Psoas muscle (tissue), 8 donors: ENCODE measurements around the gene ADH1B. TPM values are rescaled to one million over a fixed set of nuclear protein-coding genes. Genes with fewer than 3 reads are reported as not detected.

Experiments used
- ATAC-seq, 4 donors: fragments of 200-7000 bp; cut with Tn5 transposase; one replicate each; pipeline ENCODE4 v1.9.1; 2020; ENCODE audit warnings: moderate library complexity in 3 of 4, mild to moderate bottlenecking in 2 of 4
- DNase-seq, 2 donors: peaks; one replicate each; pipeline ENCODE4 v3.0.0-alpha.2; 2020
- H3K27ac ChIP-seq: fragments of 200-600 bp; one replicate; pipeline ENCODE4 v1.8.0; 2022
- H3K27me3 ChIP-seq, 3 donors: fragments of 200-600 bp in 1 of 3; one replicate each; pipeline versions ENCODE4 v1.6.1 to v1.8.0; 2013 to 2022; ENCODE audit warnings: low read length in 2 of 3, mild to moderate bottlenecking in 2 of 3, moderate library complexity in 1 of 3; ENCODE audit not compliant: insufficient read depth in 3 of 3
- H3K36me3 ChIP-seq, 2 donors: fragments of 200-600 bp in 1 of 2; one replicate each; pipeline versions ENCODE4 v1.6.1 to v1.8.0; 2013 to 2022; ENCODE audit warnings: low read depth in 1 of 2, mild to moderate bottlenecking in 1 of 2, moderate library complexity in 1 of 2; ENCODE audit not compliant: insufficient read depth in 1 of 2
- H3K4me1 ChIP-seq: fragments of 200-600 bp; one replicate; pipeline ENCODE4 v1.8.0; 2022
- H3K4me3 ChIP-seq: fragments of 200-600 bp; one replicate; pipeline ENCODE4 v1.8.0; 2022; ENCODE audit warnings: mild to moderate bottlenecking
- H3K9me3 ChIP-seq: fragments of 200-600 bp; one replicate; pipeline ENCODE4 v1.8.0; 2022
- CTCF ChIP-seq: fragments of 200-600 bp; IDR thresholded peaks from one replicate; pipeline ENCODE4 v1.8.0; 2022; ENCODE audit warnings: antibody characterized with exemption
- WGBS, 3 donors: extraction: QIAGEN DNeasy Blood & Tissue Kit; methylation state at CpG; one replicate each; pipeline versions ENCODE4 v1.1.6 to v1.1.7; 2013; 5-methylcytosine and 5-hydroxymethylcytosine counted together
- intact Hi-C, 2 donors: fragments of 100-400 bp; cut with DNase I; formaldehyde crosslinking; loops; one replicate each; pipeline versions ENCODE4 v1.11.0 to v1.14.2; 2022
- polyA plus RNA-seq, 3 donors: library from polyadenylated mRNA; stranded (reverse); fragments of 200-250 nt; gene quantifications; one replicate each; pipeline ENCODE4 v1.2.3, GENCODE V29; 2013
- total RNA-seq, 4 donors: library from RNA; stranded (reverse); fragmentation: NEBNext Ultra II Directional in 2 of 4; extraction: Animal tissue kit (Norgen Biotek cat#: 25700) in 2 of 4; gene quantifications; one replicate each; pipeline versions ENCODE4 v1.2.1 to v1.2.4, GENCODE V29; 2021 to 2023
- donor health status: healthy with polysubstance abuse.
- donor health status: DM: no; HTN: no; CAD: no; lungs with moderate emphysema.
- donor health status: Bipolar disorder and iron deficiency.
- donor health status: healthy.
- donor health status: DM: yes; HTN: yes; CAD: no.
- donor health status: DM: no; HTN: no; CAD: no.
- donor health status: DM: no; HTN: no; CAD: no.
- donor health status: DM: yes; HTN: yes; CAD: no.

Gene ADH1B
- total and polyA plus RNA-seq, 7 donors, result 54.1 to 111 (median 71.8) TPM

- WGBS, 3 donors, result 88 to 94% (median 90%) methylated on average over 3 of the region's 3 CpGs
- no peak for TF ChIP-seq CTCF
- Histone ChIP-seq H3K27ac (no peak overlapping the region), H3K27me3 (no peaks in the 10 kb centered on the region), H3K4me1 (no peaks in the 10 kb centered on the region), H3K9me3 (no peaks in the 10 kb centered on the region), H3K36me3 (no peaks in the 10 kb centered on the region), H3K4me3 (no peak overlapping the region)
- no peak for DNase-seq
- ATAC-seq, result no peak
- intact Hi-C loops, result no loop called here
Measured at GRCh38 chr4:99339172-99339571, 18.0 kb upstream of the ADH1B start.

DNA sequence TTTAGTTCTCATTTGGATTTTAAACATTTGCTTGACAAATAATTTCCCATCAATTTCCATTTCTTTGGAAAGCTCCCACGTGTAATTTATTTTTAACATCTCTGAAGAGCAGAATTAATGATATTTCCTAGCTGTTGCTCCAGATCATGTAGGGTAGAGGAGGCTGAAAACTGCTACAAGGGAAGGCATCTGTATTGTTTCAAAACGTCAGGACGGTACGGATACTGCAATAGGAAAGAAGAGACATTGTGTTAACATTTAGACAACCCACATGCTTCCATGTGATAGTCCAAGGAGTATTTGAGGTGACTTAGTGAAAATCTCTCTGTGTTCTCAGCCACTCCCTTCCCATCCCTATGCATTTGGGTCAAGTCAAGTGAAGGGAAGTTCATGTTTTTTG is 15.4 kb upstream of the ADH1B start:
- H3K4me3 ChIP-seq, result no peak overlapping the region
- 64 to 73% (median 69%) methylated on average over 4 of the region's 4 CpGs for WGBS, 3 donors
- no peaks in the 10 kb centered on the region for H3K4me1 ChIP-seq
- ATAC-seq (no peak), DNase-seq (no peak)
- no peaks in the 10 kb centered on the region for H3K27me3 ChIP-seq
- H3K36me3 ChIP-seq, result no peaks in the 10 kb centered on the region
- no peak overlapping the region for H3K27ac ChIP-seq
- H3K9me3 ChIP-seq, result no peaks in the 10 kb centered on the region
- intact Hi-C loops, result no loop called here
- no peak for TF ChIP-seq CTCF

DNA sequence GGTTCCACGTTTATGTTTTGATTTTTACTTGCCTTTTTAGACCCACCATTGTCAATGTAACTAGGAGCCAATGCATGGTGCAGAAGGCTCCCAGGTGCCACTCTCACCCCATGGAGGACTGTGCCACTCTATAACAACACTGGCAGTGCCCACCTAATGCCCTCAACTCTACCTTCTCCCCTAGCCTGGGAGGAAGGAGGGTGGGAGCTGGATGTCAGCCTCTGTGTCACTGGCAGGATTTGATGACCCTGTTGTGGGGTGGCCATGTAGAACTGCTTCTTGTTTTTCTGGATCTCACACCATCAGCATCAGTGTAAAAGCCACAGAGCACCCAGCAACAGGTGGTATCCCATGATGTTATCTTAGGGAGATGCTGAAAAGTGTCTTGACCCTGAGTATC is 13.7 kb upstream of the ADH1B start:
- DNase-seq, result no peak
- no peaks in the 10 kb centered on the region for H3K27me3 ChIP-seq
- no peak overlapping the region for H3K27ac ChIP-seq
- no peaks in the 10 kb centered on the region for H3K4me1 ChIP-seq
- TF ChIP-seq CTCF, result no peak
- no peak overlapping the region for H3K4me3 ChIP-seq
- no peaks in the 10 kb centered on the region for H3K36me3 ChIP-seq
- ATAC-seq, result no peak
- 68 to 77% (median 70%) methylated on average over 1 of the region's 1 CpG for WGBS, 3 donors
- intact Hi-C loops, result no loop called here
- no peaks in the 10 kb centered on the region for H3K9me3 ChIP-seq

- Histone ChIP-seq H3K4me3 (no peak overlapping the region), H3K27me3 (no peaks in the 10 kb centered on the region), H3K36me3 (no peaks in the 10 kb centered on the region), H3K27ac (no peak overlapping the region), H3K9me3 (peaks cover 4% of the 10 kb centered on the region), H3K4me1 (peaks cover 2% of the 10 kb centered on the region)
- no peak for TF ChIP-seq CTCF
- no peak for ATAC-seq
- WGBS, 3 donors, result 87 to 94% (median 93%) methylated on average over 3 of the region's 3 CpGs
- DNase-seq, result peak in 1 of 2 donors; percentile 21
- intact Hi-C loops, result no loop called here
Measured at GRCh38 chr4:99330648-99331047, 9.4 kb upstream of the ADH1B start.

DNA sequence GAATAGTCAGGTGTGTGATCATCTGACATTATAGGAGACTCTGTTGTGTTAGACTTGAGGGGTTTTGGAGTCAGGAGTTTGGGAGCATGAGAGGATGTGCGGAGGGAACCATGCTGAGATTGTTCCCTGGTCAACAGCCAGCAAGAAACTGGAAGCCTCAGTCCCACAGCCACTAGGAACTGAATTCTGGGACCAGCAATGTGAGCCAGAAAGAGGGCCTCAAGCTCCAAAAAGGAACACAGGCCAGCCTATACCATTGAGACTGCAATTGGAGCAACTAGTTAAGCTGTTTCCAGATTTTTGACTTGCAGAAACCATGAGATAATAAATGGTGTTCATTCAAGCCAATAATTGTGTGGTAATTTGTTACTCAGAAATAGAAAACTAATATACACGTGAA is 8.7 kb upstream of the ADH1B start:
- no peak overlapping the region for H3K27ac ChIP-seq
- ATAC-seq, result no peak
- no peaks in the 10 kb centered on the region for H3K36me3 ChIP-seq
- peaks cover 4% of the 10 kb centered on the region for H3K9me3 ChIP-seq
- intact Hi-C loops, result loop anchor here in 1 of 2 donors (10.0 kb wide), 1 partner anchor 675 kb away; the partner anchor contains the start of gene TSPAN5
- no peak overlapping the region for H3K4me3 ChIP-seq
- no peak for DNase-seq
- no peak for TF ChIP-seq CTCF
- WGBS, 3 donors, result 82 to 90% (median 86%) methylated on average over 2 of the region's 2 CpGs
- H3K27me3 ChIP-seq, result no peaks in the 10 kb centered on the region
- peaks cover 10% of the 10 kb centered on the region for H3K4me1 ChIP-seq
